ENCODE results near the gene PLPPR5. TPM values are rescaled to one million over a fixed set of nuclear protein-coding genes. Genes with fewer than 3 reads are reported as not detected.

The PLPPR5 gene
- total RNA-seq, 1 experiment from 2014 or later: not detected

GRCh38 chr1:98926597-98926996, 78.1 kb downstream of the PLPPR5 start:
- Histone ChIP-seq H3K9me3 (ENCODE audit: low read depth, low read length, poor library complexity, severe bottlenecking) (no peaks in the 10 kb centered on the region), H3K27me3 (replicated peaks; ENCODE audit: insufficient read depth, low read depth, low read length, poor library complexity) (no peaks in the 10 kb centered on the region), H3K36me3 (ENCODE audit: insufficient read depth, low read length, poor library complexity, severe bottlenecking) (no peaks in the 10 kb centered on the region), H3K4me3 (ENCODE audit: low read depth, low read length, poor library complexity, severe bottlenecking) (no peak overlapping the region), H3K4me1 (ENCODE audit: insufficient read depth, low read length, poor library complexity, severe bottlenecking) (no peaks in the 10 kb centered on the region), H3K27ac (ENCODE audit: low read depth, low read length, poor library complexity, severe bottlenecking) (no peak overlapping the region)
- intact Hi-C loops (cut with micrococcal nuclease; ENCODE audit: unreplicated experiment): no loop called here
- no peak for DNase-seq (ENCODE audit: low spot score)
- ChIA-PET POLR2A (ENCODE audit: low non-redundant PET) (no interaction called here), CTCF (no interaction called here)
- BruUV-seq (replicated peaks): no TSS peak
- TF ChIP-seq CTCF (conservative IDR thresholded peaks at IDR 0.05; ENCODE audit: low read depth, low read length): no peak
- no peak for TF ChIP-seq EZH2 (IDR thresholded peaks at IDR 0.05; ENCODE audit: borderline replicate concordance, low read depth, low read length, poor library complexity, severe bottlenecking)

- Histone ChIP-seq H3K36me3 (ENCODE audit: insufficient read depth, low read length, poor library complexity, severe bottlenecking) (no peaks in the 10 kb centered on the region), H3K4me3 (ENCODE audit: low read depth, low read length, poor library complexity, severe bottlenecking) (no peak overlapping the region), H3K27me3 (replicated peaks; ENCODE audit: insufficient read depth, low read depth, low read length, poor library complexity) (no peaks in the 10 kb centered on the region), H3K27ac (ENCODE audit: low read depth, low read length, poor library complexity, severe bottlenecking) (no peak overlapping the region), H3K9me3 (ENCODE audit: low read depth, low read length, poor library complexity, severe bottlenecking) (no peaks in the 10 kb centered on the region), H3K4me1 (ENCODE audit: insufficient read depth, low read length, poor library complexity, severe bottlenecking) (no peaks in the 10 kb centered on the region)
- BruUV-seq (replicated peaks): no TSS peak
- ChIA-PET CTCF (no interaction called here), POLR2A (ENCODE audit: low non-redundant PET) (no interaction called here)
- DNase-seq (ENCODE audit: low spot score): no peak
- intact Hi-C loops (cut with micrococcal nuclease; ENCODE audit: unreplicated experiment): no loop called here
- no peak for TF ChIP-seq EZH2 (IDR thresholded peaks at IDR 0.05; ENCODE audit: borderline replicate concordance, low read depth, low read length, poor library complexity, severe bottlenecking)
- no peak for TF ChIP-seq CTCF (conservative IDR thresholded peaks at IDR 0.05; ENCODE audit: low read depth, low read length)
Observed at GRCh38 chr1:98924977-98925376, 79.7 kb downstream of the PLPPR5 start.

- no peaks in the 10 kb centered on the region for H3K4me1 ChIP-seq (ENCODE audit: insufficient read depth, low read length, poor library complexity, severe bottlenecking)
- H3K9me3 ChIP-seq (ENCODE audit: low read depth, low read length, poor library complexity, severe bottlenecking): no peaks in the 10 kb centered on the region
- H3K4me3 ChIP-seq (ENCODE audit: low read depth, low read length, poor library complexity, severe bottlenecking): no peak overlapping the region
- TF ChIP-seq EZH2 (IDR thresholded peaks at IDR 0.05; ENCODE audit: borderline replicate concordance, low read depth, low read length, poor library complexity, severe bottlenecking): no peak
- TF ChIP-seq CTCF (conservative IDR thresholded peaks at IDR 0.05; ENCODE audit: low read depth, low read length): no peak
- no peak for DNase-seq (ENCODE audit: low spot score)
- H3K27ac ChIP-seq (ENCODE audit: low read depth, low read length, poor library complexity, severe bottlenecking): no peak overlapping the region
- no peaks in the 10 kb centered on the region for H3K27me3 ChIP-seq (replicated peaks; ENCODE audit: insufficient read depth, low read depth, low read length, poor library complexity)
- no peaks in the 10 kb centered on the region for H3K36me3 ChIP-seq (ENCODE audit: insufficient read depth, low read length, poor library complexity, severe bottlenecking)
- BruUV-seq (replicated peaks): no TSS peak
- CTCF ChIA-PET: no interaction called here
- intact Hi-C loops (cut with micrococcal nuclease; ENCODE audit: unreplicated experiment): no loop called here
- POLR2A ChIA-PET (ENCODE audit: low non-redundant PET): no interaction called here
Observed at GRCh38 chr1:98923667-98924066, 81.0 kb downstream of the PLPPR5 start.

Data from A673 (cell line).